Transverse colon (tissue), 4 donors: ENCODE measurements around the gene BTNL3. TPM values are rescaled to one million over a fixed set of nuclear protein-coding genes. Genes with fewer than 3 reads are reported as not detected.

ENCODE experiments used
- DNase-seq: peaks from one replicate; pipeline ENCODE4 v3.0.0-alpha.2; 2019
- H3K27ac ChIP-seq, 4 donors: fragments of 200-600 bp; sonication (generic); 2 replicates each; pipeline ENCODE4 v1.5.1; 2016 to 2018; ENCODE audit warnings: inconsistent platforms in 4 of 4
- H3K27me3 ChIP-seq: fragments of 200-600 bp; sonication (generic); 2 replicates; pipeline ENCODE4 v1.5.1; 2017; ENCODE audit warnings: inconsistent platforms
- H3K36me3 ChIP-seq, 4 donors: fragments of 200-600 bp; sonication (generic); 2 replicates each; pipeline ENCODE4 v1.5.1; 2017 to 2019; ENCODE audit warnings: inconsistent platforms in 4 of 4
- H3K4me1 ChIP-seq, 4 donors: fragments of 200-600 bp; sonication (generic); 2 replicates each; pipeline ENCODE4 v1.5.1; 2017 to 2020; ENCODE audit warnings: inconsistent platforms in 4 of 4
- H3K4me3 ChIP-seq, 4 donors: fragments of 200-600 bp; sonication (generic); 1 replicate in 1 of 4; 2 replicates in 3 of 4; pipeline versions ENCODE4 v1.5.1 to v1.6.1; 2017 to 2019; ENCODE audit warnings: inconsistent platforms in 4 of 4
- H3K9me3 ChIP-seq, 2 donors: fragments of 200-600 bp; sonication (generic); 2 replicates each; pipeline ENCODE4 v1.5.1; 2017 to 2019; ENCODE audit warnings: inconsistent platforms in 2 of 2
- EP300 ChIP-seq: sonication (generic); formaldehyde crosslinking; IDR thresholded peaks from one replicate; pipeline ENCODE4 v1.6.1; 2017; ENCODE audit warnings: antibody characterized with exemption, low read depth
- POLR2A ChIP-seq: fragments of 450-650 bp; IDR thresholded peaks from one replicate; pipeline ENCODE4 v1.6.1; 2016; ENCODE audit warnings: antibody characterized with exemption, mild to moderate bottlenecking, moderate library complexity
- POLR2AphosphoS5 ChIP-seq, 3 donors: sonication (generic); formaldehyde crosslinking; IDR thresholded peaks; one replicate each; pipeline ENCODE4 v1.6.1; 2016; ENCODE audit warnings: antibody characterized with exemption in 3 of 3
- WGBS, 2 donors: methylation state at CpG; one replicate each; pipeline ENCODE4 v1.1.5; 2018; ENCODE audit warnings: low coverage in 1 of 2; 5-methylcytosine and 5-hydroxymethylcytosine counted together
- in situ Hi-C, 4 donors: fragments of 200-750 bp; cut with MboI; loops; one replicate each; pipeline versions ENCODE4 v1.15.0 to v1.15.1; 2017; ENCODE audit warnings: low sequenced_read_pairs in 3 of 4, low pct_ligation_motif_present in 1 of 4, low pct_unique_long_range_greater_than_20kb in 1 of 4
- intact Hi-C: fragments of 100-400 bp; cut with DNase I; formaldehyde crosslinking; loops from one replicate; pipeline ENCODE4 v1.15.1; 2023; ENCODE audit warnings: low total_unique reads
- total RNA-seq, 4 donors: library from RNA; depleted of rRNA; stranded (reverse); fragments of >200 nt; gene quantifications; one replicate each; pipeline ENCODE4 v1.1.0, GENCODE V29; 2016
- TF ChIP-seq, protein P1 (sequence below), 5 experiments: fragments of 200-600 bp in 3 of 5; fragments of 450-650 bp in 2 of 5; sonication (generic) in 3 of 5; IDR thresholded peaks; 1 replicate in 2 of 5; 2 replicates in 3 of 5; pipeline ENCODE4 v1.5.1; 2016 to 2017; ENCODE audit warnings: antibody characterized with exemption in 5 of 5, inconsistent platforms in 3 of 5, mild to moderate bottlenecking in 2 of 5, moderate library complexity in 1 of 5

The BTNL3 gene, protein sequence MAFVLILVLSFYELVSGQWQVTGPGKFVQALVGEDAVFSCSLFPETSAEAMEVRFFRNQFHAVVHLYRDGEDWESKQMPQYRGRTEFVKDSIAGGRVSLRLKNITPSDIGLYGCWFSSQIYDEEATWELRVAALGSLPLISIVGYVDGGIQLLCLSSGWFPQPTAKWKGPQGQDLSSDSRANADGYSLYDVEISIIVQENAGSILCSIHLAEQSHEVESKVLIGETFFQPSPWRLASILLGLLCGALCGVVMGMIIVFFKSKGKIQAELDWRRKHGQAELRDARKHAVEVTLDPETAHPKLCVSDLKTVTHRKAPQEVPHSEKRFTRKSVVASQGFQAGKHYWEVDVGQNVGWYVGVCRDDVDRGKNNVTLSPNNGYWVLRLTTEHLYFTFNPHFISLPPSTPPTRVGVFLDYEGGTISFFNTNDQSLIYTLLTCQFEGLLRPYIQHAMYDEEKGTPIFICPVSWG
- 100 to 1,000 TPM in 1 of 4 donors, 10 to 100 TPM in 3; 15.7 to 146 (median 34.7) TPM for total RNA-seq

DNA sequence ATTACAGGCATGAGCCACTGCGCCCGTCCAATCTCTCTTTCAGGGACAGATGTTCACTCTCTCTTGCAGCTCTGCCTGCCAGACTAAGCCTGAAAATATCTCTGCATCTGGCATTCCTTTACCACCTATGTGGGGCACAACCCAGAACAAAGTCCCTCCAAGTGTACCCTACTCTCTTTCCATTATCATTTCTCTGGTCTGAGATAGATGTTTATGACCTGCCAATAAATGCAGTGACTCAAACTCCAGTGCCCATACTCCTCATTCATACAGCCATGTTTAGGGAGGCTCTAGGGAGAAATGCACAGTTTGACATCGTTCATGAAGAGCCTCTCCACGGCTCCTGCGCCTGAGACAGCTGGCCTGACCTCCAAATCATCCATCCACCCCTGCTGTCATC lies at the start of gene BTNL3:
BTNL3 (plus strand) TSS at position 255 of the 400 bp plus-strand sequence. CDS start 183 bp downstream, outside the sequence.
- peak; percentile 39 for DNase-seq
- WGBS, 2 donors = 30 to 53% methylated on average over 2 to 5 of the region's 5 CpGs
- peaks cover 0 to 21% (median 5%) of the 10 kb centered on the region in 4 donors for H3K4me1 ChIP-seq

DNA sequence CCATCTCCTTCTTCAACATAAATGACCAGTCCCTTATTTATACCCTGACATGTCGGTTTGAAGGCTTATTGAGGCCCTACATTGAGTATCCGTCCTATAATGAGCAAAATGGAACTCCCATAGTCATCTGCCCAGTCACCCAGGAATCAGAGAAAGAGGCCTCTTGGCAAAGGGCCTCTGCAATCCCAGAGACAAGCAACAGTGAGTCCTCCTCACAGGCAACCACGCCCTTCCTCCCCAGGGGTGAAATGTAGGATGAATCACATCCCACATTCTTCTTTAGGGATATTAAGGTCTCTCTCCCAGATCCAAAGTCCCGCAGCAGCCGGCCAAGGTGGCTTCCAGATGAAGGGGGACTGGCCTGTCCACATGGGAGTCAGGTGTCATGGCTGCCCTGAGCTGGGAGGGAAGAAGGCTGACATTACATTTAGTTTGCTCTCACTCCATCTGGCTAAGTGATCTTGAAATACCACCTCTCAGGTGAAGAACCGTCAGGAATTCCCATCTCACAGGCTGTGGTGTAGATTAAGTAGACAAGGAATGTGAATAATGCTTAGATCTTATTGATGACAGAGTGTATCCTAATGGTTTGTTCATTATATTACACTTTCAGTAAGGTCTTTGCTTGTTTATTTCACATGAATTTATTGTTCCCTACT lies 38.2 kb upstream of the BTNL3 start:
- Histone ChIP-seq H3K27ac (no peak overlapping the region), H3K4me1 (no peaks in the 10 kb centered on the region), H3K9me3 (no peaks in the 10 kb centered on the region), H3K4me3 (no peak overlapping the region), H3K27me3 (no peaks in the 10 kb centered on the region), H3K36me3 (no peaks in the 10 kb centered on the region)
- in situ Hi-C loops (no loop called here), intact Hi-C loops (no loop called here)
- no peak for TF ChIP-seq POLR2AphosphoS5 (IDR thresholded peaks at IDR 0.05)
- DNase-seq = no peak
- 80 to 100% methylated on average over 1 to 6 of the region's 6 CpGs for WGBS, 2 donors

More for the DNA sequence above, at the start of gene BTNL3:
- H3K27me3 ChIP-seq = no peaks in the 10 kb centered on the region
- peak within 1 kb of the TSS; percentile 57 to 84 (median 80) for H3K27ac ChIP-seq
- no peak for TF ChIP-seq EP300
- TF ChIP-seq POLR2AphosphoS5 (IDR thresholded peaks at IDR 0.05) = peak in 2 of 3 donors; percentile 51 to 69
- peak; percentile 55 for TF ChIP-seq POLR2A
- TF ChIP-seq, protein P1, sequence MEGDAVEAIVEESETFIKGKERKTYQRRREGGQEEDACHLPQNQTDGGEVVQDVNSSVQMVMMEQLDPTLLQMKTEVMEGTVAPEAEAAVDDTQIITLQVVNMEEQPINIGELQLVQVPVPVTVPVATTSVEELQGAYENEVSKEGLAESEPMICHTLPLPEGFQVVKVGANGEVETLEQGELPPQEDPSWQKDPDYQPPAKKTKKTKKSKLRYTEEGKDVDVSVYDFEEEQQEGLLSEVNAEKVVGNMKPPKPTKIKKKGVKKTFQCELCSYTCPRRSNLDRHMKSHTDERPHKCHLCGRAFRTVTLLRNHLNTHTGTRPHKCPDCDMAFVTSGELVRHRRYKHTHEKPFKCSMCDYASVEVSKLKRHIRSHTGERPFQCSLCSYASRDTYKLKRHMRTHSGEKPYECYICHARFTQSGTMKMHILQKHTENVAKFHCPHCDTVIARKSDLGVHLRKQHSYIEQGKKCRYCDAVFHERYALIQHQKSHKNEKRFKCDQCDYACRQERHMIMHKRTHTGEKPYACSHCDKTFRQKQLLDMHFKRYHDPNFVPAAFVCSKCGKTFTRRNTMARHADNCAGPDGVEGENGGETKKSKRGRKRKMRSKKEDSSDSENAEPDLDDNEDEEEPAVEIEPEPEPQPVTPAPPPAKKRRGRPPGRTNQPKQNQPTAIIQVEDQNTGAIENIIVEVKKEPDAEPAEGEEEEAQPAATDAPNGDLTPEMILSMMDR (IDR thresholded peaks at IDR 0.05) = no peak
- no peaks in the 10 kb centered on the region for H3K36me3 ChIP-seq
- in situ Hi-C loops = no loop called here
- intact Hi-C loops = no loop called here
- peak within 1 kb of the TSS in 3 of 4 donors; percentile 28 to 40 (median 34) for H3K4me3 ChIP-seq
- H3K9me3 ChIP-seq = no peaks in the 10 kb centered on the region

DNA sequence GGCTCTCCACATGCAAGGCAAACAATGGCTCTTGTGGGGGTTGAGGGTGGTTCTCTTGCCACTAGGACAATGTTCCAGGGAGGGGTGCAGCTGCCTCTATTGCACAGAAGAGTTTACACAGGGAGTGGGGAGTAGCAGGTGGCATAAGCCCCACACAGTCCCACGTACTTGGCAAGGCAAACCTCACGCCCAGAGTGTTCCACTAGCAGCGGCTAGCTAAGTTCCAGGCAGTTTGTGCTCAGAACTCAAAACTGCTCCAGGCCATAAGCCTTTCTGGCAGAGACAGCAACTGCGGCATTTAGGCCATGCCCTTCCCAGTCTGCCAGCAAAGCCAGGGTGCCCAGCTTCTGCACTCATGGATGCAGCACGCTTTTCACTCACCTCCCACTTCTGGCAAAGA lies 29.0 kb upstream of the BTNL3 start:
- H3K4me1 ChIP-seq = no peaks in the 10 kb centered on the region
- no peak for DNase-seq
- H3K4me3 ChIP-seq = no peak overlapping the region
- TF ChIP-seq POLR2A (no peak), POLR2AphosphoS5 (IDR thresholded peaks at IDR 0.05) (no peak), EP300 (no peak)
- TF ChIP-seq, protein P1 (IDR thresholded peaks at IDR 0.05) = no peak
- intact Hi-C loops (no loop called here), in situ Hi-C loops (no loop called here)
- H3K9me3 ChIP-seq = no peaks in the 10 kb centered on the region
- no peak overlapping the region for H3K27ac ChIP-seq
- WGBS, 2 donors = 92% methylated on average over 2 of the region's 5 CpGs; no CpG with 5 or more reads in 1 of the 2 donors
- H3K27me3 ChIP-seq = no peaks in the 10 kb centered on the region
- no peaks in the 10 kb centered on the region for H3K36me3 ChIP-seq

DNA sequence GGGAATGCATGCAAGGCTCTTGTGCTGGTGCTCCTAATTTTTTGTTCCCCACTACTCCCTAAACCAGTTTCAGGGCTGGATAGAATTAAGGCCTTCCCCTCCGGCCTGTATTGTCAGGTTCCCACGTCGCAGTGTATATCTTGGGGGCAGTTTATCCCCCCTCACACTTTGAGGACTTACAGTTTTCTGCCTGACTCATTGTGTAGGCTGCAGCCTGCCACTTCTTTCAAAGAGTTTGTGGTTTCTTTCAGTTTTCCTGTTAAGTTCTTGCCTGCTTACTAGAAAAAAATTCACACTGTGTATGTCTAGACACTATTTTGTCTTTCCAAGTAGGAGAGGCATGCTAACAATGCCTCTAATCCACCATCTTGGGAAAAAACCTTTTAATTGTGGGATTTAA lies 28.4 kb upstream of the BTNL3 start:
- Histone ChIP-seq H3K9me3 (no peaks in the 10 kb centered on the region), H3K4me3 (no peak overlapping the region), H3K27ac (no peak overlapping the region), H3K4me1 (no peaks in the 10 kb centered on the region), H3K36me3 (no peaks in the 10 kb centered on the region), H3K27me3 (no peaks in the 10 kb centered on the region)
- no peak for DNase-seq
- in situ Hi-C loops = no loop called here
- no peak for TF ChIP-seq POLR2AphosphoS5 (IDR thresholded peaks at IDR 0.05)
- 52% methylated on average over 3 of the region's 3 CpGs; no CpG with 5 or more reads in 1 of the 2 donors for WGBS, 2 donors
- intact Hi-C loops = no loop called here

DNA sequence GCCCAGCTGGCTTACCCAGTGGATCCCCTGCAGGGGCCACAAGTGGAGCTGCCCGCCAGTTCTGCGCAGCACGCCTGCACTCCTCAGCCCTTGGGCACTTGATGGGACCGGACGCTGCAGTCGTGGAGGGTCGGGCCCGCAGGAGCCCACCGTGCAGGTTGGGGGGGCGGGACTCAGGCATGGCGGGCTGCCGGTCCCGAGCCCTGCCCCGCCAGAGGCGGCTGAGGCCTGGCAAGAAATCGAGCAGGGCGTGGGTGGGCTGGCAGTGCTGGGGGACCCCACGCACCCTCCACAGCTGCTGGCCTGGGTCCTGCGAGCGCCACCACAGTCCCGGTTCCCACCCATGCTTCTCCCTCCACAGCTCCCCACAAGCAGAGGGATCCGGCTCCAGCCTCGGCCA lies 19.2 kb upstream of the BTNL3 start:
- WGBS, 2 donors = 94% methylated on average over 5 of the region's 23 CpGs; no CpG with 5 or more reads in 1 of the 2 donors
- H3K36me3 ChIP-seq = no peaks in the 10 kb centered on the region
- H3K9me3 ChIP-seq = no peaks in the 10 kb centered on the region
- TF ChIP-seq POLR2AphosphoS5 (IDR thresholded peaks at IDR 0.05) = no peak
- TF ChIP-seq EP300 = no peak
- no peak for TF ChIP-seq POLR2A
- TF ChIP-seq, protein P1 (IDR thresholded peaks at IDR 0.05) = no peak
- no peak for DNase-seq
- no peak overlapping the region for H3K4me3 ChIP-seq
- H3K27me3 ChIP-seq = no peaks in the 10 kb centered on the region
- no peaks in the 10 kb centered on the region for H3K4me1 ChIP-seq
- in situ Hi-C loops = no loop called here
- H3K27ac ChIP-seq = no peak overlapping the region
- intact Hi-C loops = no loop called here
